ENCODE results near the gene SLC38A10.

Gene SLC38A10

DNA sequence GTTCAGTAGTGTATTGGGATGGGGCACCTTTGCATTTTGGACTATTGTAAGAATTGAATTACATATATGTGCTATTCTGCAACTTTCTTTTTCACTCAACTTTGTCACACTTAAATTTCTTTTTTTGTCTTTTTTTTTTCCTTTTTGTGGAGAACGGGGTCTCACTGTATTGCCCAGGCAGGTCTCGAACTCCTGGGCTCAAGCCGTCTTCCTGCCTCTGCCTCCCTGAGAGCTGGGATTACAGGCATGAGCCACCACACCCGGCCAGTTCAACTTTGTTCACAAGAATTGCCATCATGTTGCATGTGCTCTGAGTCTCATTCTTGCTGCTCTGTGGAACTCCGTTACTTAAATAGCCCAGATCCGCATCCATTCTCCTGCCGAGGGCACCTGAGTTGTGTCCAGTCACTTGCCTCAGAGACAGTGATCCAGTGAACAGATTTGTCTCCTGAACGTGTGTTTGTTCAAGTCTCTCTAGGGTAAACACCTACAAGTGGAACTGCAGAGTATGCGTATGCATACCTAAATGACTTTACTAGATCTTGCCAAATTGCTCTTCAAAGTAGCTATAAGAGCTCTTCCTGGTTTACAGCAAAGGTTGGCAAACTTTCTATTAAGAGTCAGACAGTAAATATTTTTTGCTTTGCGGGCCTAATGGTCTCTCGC lies 3.4 kb upstream of the SLC38A10 start:
- Histone ChIP-seq H3K4me3 (ENCODE audit: low read length in 2 of 2) (no peak overlapping the region), H3K27me3 (ENCODE audit: control insufficient read depth in 2 of 2, insufficient read depth in 2 of 2, low read length in 2 of 2) (no peaks in the 10 kb centered on the region), H3K36me3 (ENCODE audit: control insufficient read depth in 2 of 2, insufficient read depth in 2 of 2, low read length in 2 of 2) (no peaks in the 10 kb centered on the region), H3K27ac (ENCODE audit: low read depth in 2 of 2, low read length in 2 of 2) (no peak overlapping the region), H3K9me3 (ENCODE audit: control insufficient read depth in 2 of 2, low read length in 2 of 2) (no peaks in the 10 kb centered on the region), H3K9ac (ENCODE audit: low read depth in 1 of 2, low read length in 2 of 2) (no peak overlapping the region), H3K4me1 (ENCODE audit: control insufficient read depth in 2 of 2, insufficient read depth in 2 of 2, low read length in 2 of 2) (peaks cover 2 to 18% of the 10 kb centered on the region in 2 donors)

- peak overlapping the region; percentile 92 to 93 for H3K27ac ChIP-seq (ENCODE audit: low read depth in 2 of 2, low read length in 2 of 2)
- peak overlapping the region; percentile 72 to 79 for H3K4me3 ChIP-seq (ENCODE audit: low read length in 2 of 2)
- peaks cover 8 to 23% of the 10 kb centered on the region in 2 donors for H3K4me1 ChIP-seq (ENCODE audit: control insufficient read depth in 2 of 2, insufficient read depth in 2 of 2, low read length in 2 of 2)
- H3K27me3 ChIP-seq (ENCODE audit: control insufficient read depth in 2 of 2, insufficient read depth in 2 of 2, low read length in 2 of 2), result no peaks in the 10 kb centered on the region
- H3K36me3 ChIP-seq (ENCODE audit: control insufficient read depth in 2 of 2, insufficient read depth in 2 of 2, low read length in 2 of 2), result no peaks in the 10 kb centered on the region
- no peaks in the 10 kb centered on the region for H3K9me3 ChIP-seq (ENCODE audit: control insufficient read depth in 2 of 2, low read length in 2 of 2)
- peak overlapping the region; percentile 84 to 92 for H3K9ac ChIP-seq (ENCODE audit: low read depth in 1 of 2, low read length in 2 of 2)
These were observed 722 bp upstream of the SLC38A10 start for GRCh38 chr17:81295676-81296381.

- Histone ChIP-seq H3K9ac (ENCODE audit: low read depth in 1 of 2, low read length in 2 of 2) (peak overlapping the region; percentile 84 to 92), H3K4me3 (ENCODE audit: low read length in 2 of 2) (peak overlapping the region; percentile 72 to 79), H3K27ac (ENCODE audit: low read depth in 2 of 2, low read length in 2 of 2) (peak overlapping the region; percentile 92 to 93), H3K9me3 (ENCODE audit: control insufficient read depth in 2 of 2, low read length in 2 of 2) (no peaks in the 10 kb centered on the region), H3K4me1 (ENCODE audit: control insufficient read depth in 2 of 2, insufficient read depth in 2 of 2, low read length in 2 of 2) (peaks cover 8 to 23% of the 10 kb centered on the region in 2 donors), H3K36me3 (ENCODE audit: control insufficient read depth in 2 of 2, insufficient read depth in 2 of 2, low read length in 2 of 2) (peaks cover 5 to 6% of the 10 kb centered on the region in 2 donors), H3K27me3 (ENCODE audit: control insufficient read depth in 2 of 2, insufficient read depth in 2 of 2, low read length in 2 of 2) (no peaks in the 10 kb centered on the region)
These were observed 536 bp downstream of the SLC38A10 start for GRCh38 chr17:81294512-81295030.

DNA sequence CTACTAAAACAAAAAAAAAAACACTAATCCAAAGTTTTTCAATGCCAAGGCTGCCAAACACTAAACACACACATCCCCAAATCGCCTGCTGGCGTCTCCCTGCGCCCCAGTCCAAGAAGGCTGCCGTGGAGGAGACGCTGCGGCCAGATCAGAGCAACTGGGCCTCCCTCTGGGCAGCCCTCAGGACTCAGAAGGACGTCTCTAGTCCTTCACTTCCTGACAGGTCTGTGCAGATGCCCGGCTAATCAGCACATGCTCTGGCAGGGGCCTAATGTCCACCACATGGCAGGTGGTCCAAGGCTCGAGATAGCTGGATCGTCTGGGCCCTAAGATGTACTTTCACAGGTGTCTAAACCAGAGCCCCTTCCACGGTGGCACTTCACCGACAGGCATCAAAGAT lies 2.7 kb downstream of the SLC38A10 start:
- Histone ChIP-seq H3K27me3 (ENCODE audit: control insufficient read depth in 2 of 2, insufficient read depth in 2 of 2, low read length in 2 of 2) (no peaks in the 10 kb centered on the region), H3K36me3 (ENCODE audit: control insufficient read depth in 2 of 2, insufficient read depth in 2 of 2, low read length in 2 of 2) (peaks cover 18 to 22% of the 10 kb centered on the region in 2 donors), H3K4me3 (ENCODE audit: low read length in 2 of 2) (no peak overlapping the region), H3K9me3 (ENCODE audit: control insufficient read depth in 2 of 2, low read length in 2 of 2) (no peaks in the 10 kb centered on the region), H3K9ac (ENCODE audit: low read depth in 1 of 2, low read length in 2 of 2) (no peak overlapping the region), H3K27ac (ENCODE audit: low read depth in 2 of 2, low read length in 2 of 2) (no peak overlapping the region), H3K4me1 (ENCODE audit: control insufficient read depth in 2 of 2, insufficient read depth in 2 of 2, low read length in 2 of 2) (peaks cover 8 to 23% of the 10 kb centered on the region in 2 donors)

GRCh38 chr17:81291662-81292061 lies 3.4 kb downstream of the SLC38A10 start:
- Histone ChIP-seq H3K4me1 (ENCODE audit: control insufficient read depth in 2 of 2, insufficient read depth in 2 of 2, low read length in 2 of 2) (peaks cover 11 to 22% of the 10 kb centered on the region in 2 donors), H3K4me3 (ENCODE audit: low read length in 2 of 2) (peak overlapping the region in 1 of 2 donors; percentile 28), H3K9ac (ENCODE audit: low read depth in 1 of 2, low read length in 2 of 2) (no peak overlapping the region), H3K36me3 (ENCODE audit: control insufficient read depth in 2 of 2, insufficient read depth in 2 of 2, low read length in 2 of 2) (peaks cover 25 to 26% of the 10 kb centered on the region in 2 donors), H3K27ac (ENCODE audit: low read depth in 2 of 2, low read length in 2 of 2) (no peak overlapping the region), H3K27me3 (ENCODE audit: control insufficient read depth in 2 of 2, insufficient read depth in 2 of 2, low read length in 2 of 2) (no peaks in the 10 kb centered on the region), H3K9me3 (ENCODE audit: control insufficient read depth in 2 of 2, low read length in 2 of 2) (no peaks in the 10 kb centered on the region)

GRCh38 chr17:81290230-81290629 lies 4.9 kb downstream of the SLC38A10 start:
- H3K27me3 ChIP-seq (ENCODE audit: control insufficient read depth in 2 of 2, insufficient read depth in 2 of 2, low read length in 2 of 2), result no peaks in the 10 kb centered on the region
- no peak overlapping the region for H3K4me3 ChIP-seq (ENCODE audit: low read length in 2 of 2)

DNA sequence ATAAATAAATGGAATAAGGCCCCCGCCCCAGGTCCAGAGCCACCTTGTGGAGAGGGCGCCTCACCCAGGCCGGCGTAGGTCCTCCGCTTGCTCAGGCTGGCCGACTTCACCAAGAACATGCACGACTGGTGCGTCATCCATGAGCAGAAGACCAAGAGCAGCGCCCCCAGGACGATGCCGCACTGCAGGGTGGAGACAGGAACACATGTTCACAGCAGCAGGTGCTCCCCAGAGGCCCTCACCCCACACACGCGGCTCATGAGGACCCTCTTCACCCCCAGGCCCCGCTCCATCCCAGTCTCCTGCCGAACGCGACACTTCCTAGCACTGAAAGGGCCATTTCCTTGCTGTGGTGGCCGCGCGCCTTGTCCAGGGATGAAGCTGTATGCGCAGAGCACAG lies 5.5 kb downstream of the SLC38A10 start:
- Histone ChIP-seq H3K4me1 (ENCODE audit: control insufficient read depth in 2 of 2, insufficient read depth in 2 of 2, low read length in 2 of 2) (peaks cover 9 to 19% of the 10 kb centered on the region in 2 donors), H3K27me3 (ENCODE audit: control insufficient read depth in 2 of 2, insufficient read depth in 2 of 2, low read length in 2 of 2) (no peaks in the 10 kb centered on the region), H3K9ac (ENCODE audit: low read depth in 1 of 2, low read length in 2 of 2) (no peak overlapping the region), H3K4me3 (ENCODE audit: low read length in 2 of 2) (no peak overlapping the region), H3K27ac (ENCODE audit: low read depth in 2 of 2, low read length in 2 of 2) (no peak overlapping the region), H3K9me3 (ENCODE audit: control insufficient read depth in 2 of 2, low read length in 2 of 2) (no peaks in the 10 kb centered on the region), H3K36me3 (ENCODE audit: control insufficient read depth in 2 of 2, insufficient read depth in 2 of 2, low read length in 2 of 2) (peaks cover 25 to 27% of the 10 kb centered on the region in 2 donors)

More at GRCh38 chr17:81290230-81290629, 4.9 kb downstream of the SLC38A10 start:
- Histone ChIP-seq H3K27ac (ENCODE audit: low read depth in 2 of 2, low read length in 2 of 2) (no peak overlapping the region), H3K36me3 (ENCODE audit: control insufficient read depth in 2 of 2, insufficient read depth in 2 of 2, low read length in 2 of 2) (peaks cover 25 to 26% of the 10 kb centered on the region in 2 donors), H3K9ac (ENCODE audit: low read depth in 1 of 2, low read length in 2 of 2) (no peak overlapping the region), H3K9me3 (ENCODE audit: control insufficient read depth in 2 of 2, low read length in 2 of 2) (no peaks in the 10 kb centered on the region), H3K4me1 (ENCODE audit: control insufficient read depth in 2 of 2, insufficient read depth in 2 of 2, low read length in 2 of 2) (peaks cover 9 to 19% of the 10 kb centered on the region in 2 donors)

DNA sequence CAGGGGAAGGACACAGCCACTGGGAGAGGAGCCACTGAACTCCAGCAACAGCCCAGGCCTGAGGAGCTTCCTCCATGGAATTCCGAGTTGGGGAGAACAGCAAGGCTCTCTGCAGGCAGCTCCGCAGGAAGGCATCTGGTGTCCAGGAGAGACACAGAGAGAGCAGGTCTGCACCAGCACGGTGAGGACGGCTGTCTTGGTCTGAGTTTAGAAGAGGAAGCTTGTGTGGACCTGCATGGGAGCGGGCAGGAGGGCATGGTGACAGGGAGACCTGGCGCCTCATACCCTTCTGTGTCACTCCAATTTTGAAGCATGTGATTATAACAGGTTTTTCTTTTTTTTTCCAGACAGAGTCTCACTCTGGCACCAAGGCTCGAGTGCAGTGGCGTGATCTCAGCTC lies 6.4 kb downstream of the SLC38A10 start:
- peaks cover 25 to 30% of the 10 kb centered on the region in 2 donors for H3K36me3 ChIP-seq (ENCODE audit: control insufficient read depth in 2 of 2, insufficient read depth in 2 of 2, low read length in 2 of 2)
- no peak overlapping the region for H3K27ac ChIP-seq (ENCODE audit: low read depth in 2 of 2, low read length in 2 of 2)
- H3K9ac ChIP-seq (ENCODE audit: low read depth in 1 of 2, low read length in 2 of 2), result no peak overlapping the region
- H3K4me3 ChIP-seq (ENCODE audit: low read length in 2 of 2), result no peak overlapping the region
- no peaks in the 10 kb centered on the region for H3K9me3 ChIP-seq (ENCODE audit: control insufficient read depth in 2 of 2, low read length in 2 of 2)
- peaks cover 9 to 15% of the 10 kb centered on the region in 2 donors for H3K4me1 ChIP-seq (ENCODE audit: control insufficient read depth in 2 of 2, insufficient read depth in 2 of 2, low read length in 2 of 2)
- H3K27me3 ChIP-seq (ENCODE audit: control insufficient read depth in 2 of 2, insufficient read depth in 2 of 2, low read length in 2 of 2), result no peaks in the 10 kb centered on the region

DNA sequence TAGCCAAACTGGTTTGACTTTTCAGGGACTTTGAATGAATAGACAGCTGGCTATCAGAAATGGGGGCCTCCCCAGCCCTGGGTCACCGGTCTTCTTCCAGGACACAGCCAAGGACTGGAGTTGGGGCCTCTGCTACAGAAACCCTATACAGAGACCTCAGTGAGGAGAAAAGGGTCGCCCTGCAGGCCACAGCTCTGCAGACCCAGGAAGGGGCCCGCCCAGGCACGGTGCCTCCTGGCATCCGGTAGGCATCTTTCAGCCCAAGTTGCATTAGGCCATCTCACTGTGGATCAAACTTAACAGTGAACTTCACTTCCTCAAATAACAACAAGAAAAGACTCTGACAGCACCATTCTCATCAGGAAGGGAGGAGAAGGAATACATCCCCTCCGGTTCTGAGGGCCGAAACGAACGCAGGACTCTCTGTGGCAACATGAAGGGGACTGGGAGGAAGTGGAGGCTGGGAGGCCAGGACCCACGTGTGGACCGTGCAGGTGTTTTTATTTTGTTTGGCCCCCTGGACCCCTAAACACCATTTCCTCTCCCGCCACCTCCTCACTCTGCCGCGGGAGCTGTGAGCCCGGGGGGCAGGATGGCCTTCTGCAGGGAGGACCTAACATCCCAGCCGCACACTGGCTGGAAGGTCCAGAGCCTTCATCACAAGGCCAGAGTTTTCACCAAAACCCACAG lies 7.2 kb downstream of the SLC38A10 start:
- H3K9me3 ChIP-seq (ENCODE audit: control insufficient read depth in 2 of 2, low read length in 2 of 2), result no peaks in the 10 kb centered on the region
- H3K27ac ChIP-seq (ENCODE audit: low read depth in 2 of 2, low read length in 2 of 2), result no peak overlapping the region
- H3K27me3 ChIP-seq (ENCODE audit: control insufficient read depth in 2 of 2, insufficient read depth in 2 of 2, low read length in 2 of 2), result no peaks in the 10 kb centered on the region
- H3K36me3 ChIP-seq (ENCODE audit: control insufficient read depth in 2 of 2, insufficient read depth in 2 of 2, low read length in 2 of 2), result peaks cover 25 to 36% of the 10 kb centered on the region in 2 donors
- no peak overlapping the region for H3K4me3 ChIP-seq (ENCODE audit: low read length in 2 of 2)
- H3K9ac ChIP-seq (ENCODE audit: low read depth in 1 of 2, low read length in 2 of 2), result no peak overlapping the region
- H3K4me1 ChIP-seq (ENCODE audit: control insufficient read depth in 2 of 2, insufficient read depth in 2 of 2, low read length in 2 of 2), result peaks cover 7 to 11% of the 10 kb centered on the region in 2 donors

DNA sequence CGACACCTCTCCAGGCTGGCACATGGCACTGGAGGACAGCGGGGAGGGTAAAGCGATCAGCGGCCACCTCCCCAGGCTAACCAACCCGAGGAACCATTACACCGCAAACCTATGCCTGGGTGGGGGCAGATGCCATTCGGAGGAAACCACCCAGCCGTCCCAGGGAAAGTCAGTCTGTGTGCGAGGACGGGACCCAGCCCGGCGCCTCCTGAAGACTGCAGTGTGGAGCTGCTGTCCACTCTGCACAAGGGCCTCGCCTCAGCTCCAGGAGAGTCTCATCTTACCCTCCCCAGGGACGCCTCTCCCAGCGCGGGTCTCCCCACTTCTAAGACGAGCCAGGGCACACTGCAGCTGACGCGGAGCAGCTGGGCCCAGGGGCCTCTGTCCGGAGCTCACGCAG lies 8.0 kb downstream of the SLC38A10 start:
- Histone ChIP-seq H3K9ac (ENCODE audit: low read depth in 1 of 2, low read length in 2 of 2) (no peak overlapping the region), H3K36me3 (ENCODE audit: control insufficient read depth in 2 of 2, insufficient read depth in 2 of 2, low read length in 2 of 2) (peaks cover 25 to 43% of the 10 kb centered on the region in 2 donors), H3K27ac (ENCODE audit: low read depth in 2 of 2, low read length in 2 of 2) (no peak overlapping the region), H3K4me3 (ENCODE audit: low read length in 2 of 2) (no peak overlapping the region), H3K9me3 (ENCODE audit: control insufficient read depth in 2 of 2, low read length in 2 of 2) (no peaks in the 10 kb centered on the region), H3K27me3 (ENCODE audit: control insufficient read depth in 2 of 2, insufficient read depth in 2 of 2, low read length in 2 of 2) (no peaks in the 10 kb centered on the region), H3K4me1 (ENCODE audit: control insufficient read depth in 2 of 2, insufficient read depth in 2 of 2, low read length in 2 of 2) (peaks cover 7 to 11% of the 10 kb centered on the region in 2 donors)

Data from mucosa of rectum (tissue), 2 donors.